Activated CD8-positive, alpha-beta T cell treated with anti-CD3 and anti-CD28 coated beads for 36 hours (primary cell): Measurements from ENCODE around the gene ZNF501. TPM values are rescaled to one million over a fixed set of nuclear protein-coding genes. Genes with fewer than 3 reads are reported as not detected.
A peak's percentile ranks its signal among the peaks of the same experiment; 100 is the strongest.

Source experiments
- ATAC-seq: fragments of 200-7000 bp; cut with Tn5 transposase; one replicate; pipeline ENCODE4 v1.10.0; 2021; ENCODE audit warnings: mild to moderate bottlenecking, moderate library complexity
- CTCF ChIA-PET: fragments of 350-600 bp; sonication (Branson Sonifier 250); formaldehyde crosslinking; loops from one replicate; lab custom pipeline; 2021; ENCODE audit warnings: antibody characterized with exemption; lab: Charles Lee
- POLR2A ChIA-PET: fragments of 350-600 bp; sonication (Branson Sonifier 250); formaldehyde crosslinking; loops from one replicate; lab custom pipeline; 2021; ENCODE audit warnings: antibody characterized with exemption; lab: Charles Lee
- DNase-seq: peaks from one replicate; pipeline ENCODE4 v3.0.0-alpha.2; 2020
- H3K27ac Mint-ChIP-seq: one replicate; pipeline ENCODE4 v1.8.0; 2021; ENCODE audit warnings: mild to moderate bottlenecking, mixed read lengths
- H3K27me3 Mint-ChIP-seq: one replicate; pipeline ENCODE4 v1.8.0; 2021; ENCODE audit warnings: mixed read lengths
- H3K36me3 Mint-ChIP-seq: one replicate; pipeline ENCODE4 v1.8.0; 2021; ENCODE audit warnings: low read depth, mixed read lengths
- H3K4me1 Mint-ChIP-seq: one replicate; pipeline ENCODE4 v1.8.0; 2021; ENCODE audit warnings: low read depth, mixed read lengths
- H3K4me3 Mint-ChIP-seq: one replicate; pipeline ENCODE4 v1.8.0; 2021; ENCODE audit warnings: mild to moderate bottlenecking, moderate library complexity, mixed read lengths
- H3K9me3 Mint-ChIP-seq: one replicate; pipeline ENCODE4 v1.8.0; 2021; ENCODE audit warnings: mixed read lengths
- CTCF ChIP-seq: fragments of 200-600 bp; IDR thresholded peaks from one replicate; pipeline ENCODE4 v1.8.0; 2022; ENCODE audit warnings: antibody characterized with exemption, mild to moderate bottlenecking
- intact Hi-C: fragments of 100-400 bp; cut with micrococcal nuclease; formaldehyde crosslinking; loops from one replicate; pipeline ENCODE4 v1.10.0; 2022
- total RNA-seq, 2 experiments: library from RNA; stranded (reverse); gene quantifications; one replicate each; pipeline ENCODE4 v1.2.3, GENCODE V29; 2021

ZNF501 gene
- total RNA-seq, 2 experiments from 2014 or later, result 2.7 to 3.2 TPM

GRCh38 chr3:44762690-44763089 lies 33.3 kb downstream of the ZNF501 start:
- Mint-ChIP-seq H3K4me1 (peaks cover 20% of the 10 kb centered on the region), H3K9me3 (peaks cover 17% of the 10 kb centered on the region), H3K4me3 (peak overlapping the region; percentile 96), H3K27ac (peak overlapping the region; percentile 92), H3K27me3 (no peaks in the 10 kb centered on the region), H3K36me3 (peaks cover 66% of the 10 kb centered on the region)
- intact Hi-C loops, result no loop called here
- TF ChIP-seq CTCF, result no peak
- CTCF ChIA-PET, result interaction anchor here (2.0 to 2.5 kb wide), 2 partner anchors 10 to 152 kb away, joined by 7 to 9 read pairs; no protein-coding TSS in a partner anchor
- POLR2A ChIA-PET, result interaction anchor here (0.6 to 2.5 kb wide), 11 partner anchors 8 to 702 kb away, joined by 3 to 10 read pairs (median 4); partner anchors contain the start of genes ZKSCAN7, ZNF501 and ZNF502
- DNase-seq (no peak), ATAC-seq (no peak)

GRCh38 chr3:44764248-44764647 lies 34.8 kb downstream of the ZNF501 start:
- no peak for TF ChIP-seq CTCF

DNA sequence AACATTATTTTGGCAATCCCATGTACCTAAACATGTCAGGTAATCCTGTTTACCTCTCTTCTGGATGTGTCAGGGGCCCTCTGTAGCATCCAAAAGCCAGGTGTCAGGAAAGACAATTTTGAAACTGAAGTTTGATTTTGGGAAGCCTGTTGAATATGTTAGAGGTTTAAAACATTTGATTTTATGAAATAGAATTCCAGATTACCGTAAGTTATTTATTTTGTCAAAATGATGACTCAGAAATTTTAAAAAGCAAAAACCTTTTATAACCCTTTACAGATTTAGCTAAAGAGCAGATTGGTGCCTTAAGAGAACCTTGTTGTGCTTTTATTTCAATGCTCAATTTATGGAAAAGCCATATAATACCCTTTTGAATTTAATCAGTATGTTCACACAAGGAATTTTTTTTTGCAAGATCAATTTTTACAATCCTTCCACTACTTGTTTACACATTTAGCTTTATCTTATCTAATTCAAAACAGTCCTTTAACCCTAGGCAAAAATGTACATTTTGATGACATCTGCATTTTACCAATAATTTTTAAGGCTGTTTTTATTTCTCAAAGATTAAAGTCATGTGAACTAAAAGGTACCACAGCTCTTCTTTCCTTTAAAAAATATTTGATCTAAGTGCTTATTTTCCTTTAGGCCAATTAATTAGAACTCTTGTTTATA lies 42.1 kb downstream of the ZNF501 start:
- DNase-seq, result no peak
- no peak for TF ChIP-seq CTCF
- Mint-ChIP-seq H3K4me1 (no peaks in the 10 kb centered on the region), H3K27ac (no peak overlapping the region), H3K27me3 (no peaks in the 10 kb centered on the region), H3K4me3 (no peak overlapping the region), H3K9me3 (peaks cover 24% of the 10 kb centered on the region), H3K36me3 (peaks cover 71% of the 10 kb centered on the region)
- POLR2A ChIA-PET, result no interaction called here
- CTCF ChIA-PET, result interaction anchor here (3.3 kb wide), 1 partner anchor 10 kb away, joined by 9 read pairs; the partner anchor contains the start of genes KIAA1143 and KIF15
- intact Hi-C loops, result no loop called here
- no peak for ATAC-seq

More at GRCh38 chr3:44764248-44764647, 34.8 kb downstream of the ZNF501 start:
- Mint-ChIP-seq H3K4me3 (no peak overlapping the region), H3K36me3 (peaks cover 64% of the 10 kb centered on the region), H3K4me1 (peaks cover 10% of the 10 kb centered on the region), H3K27me3 (no peaks in the 10 kb centered on the region), H3K27ac (no peak overlapping the region), H3K9me3 (peaks cover 6% of the 10 kb centered on the region)
- intact Hi-C loops, result no loop called here
- ChIA-PET POLR2A (no interaction called here), CTCF (no interaction called here)
- DNase-seq (no peak), ATAC-seq (no peak)

DNA sequence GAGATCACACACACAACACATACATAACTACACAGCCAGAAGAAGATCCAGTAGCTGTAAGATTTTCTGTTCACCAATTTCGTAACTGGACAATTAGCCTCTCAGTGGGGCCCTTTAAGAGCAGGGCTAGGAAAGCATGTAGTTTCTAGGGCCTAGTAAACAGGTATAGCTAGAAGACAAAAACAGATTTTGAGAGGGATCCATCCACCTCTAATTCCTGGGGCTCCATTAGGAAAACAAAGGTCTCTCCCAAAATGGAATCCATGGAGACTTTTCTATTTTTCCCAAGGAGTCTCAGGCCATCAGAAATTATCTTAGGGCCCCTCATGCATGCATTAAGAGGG lies 42.6 kb downstream of the ZNF501 start:
- ChIA-PET POLR2A (interaction anchor here (0.7 to 1.1 kb wide), 2 partner anchors 15 to 41 kb away, joined by 3 read pairs; no protein-coding TSS in a partner anchor), CTCF (interaction anchor here (3.3 kb wide), 1 partner anchor 10 kb away, joined by 9 read pairs; the partner anchor contains the start of genes KIAA1143 and KIF15)
- ATAC-seq (no peak), DNase-seq (no peak)
- TF ChIP-seq CTCF, result no peak
- H3K9me3 Mint-ChIP-seq, result peaks cover 24% of the 10 kb centered on the region
- H3K36me3 Mint-ChIP-seq, result peaks cover 71% of the 10 kb centered on the region
- intact Hi-C loops, result no loop called here
- no peak overlapping the region for H3K4me3 Mint-ChIP-seq
- H3K4me1 Mint-ChIP-seq, result no peaks in the 10 kb centered on the region
- no peak overlapping the region for H3K27ac Mint-ChIP-seq
- H3K27me3 Mint-ChIP-seq, result no peaks in the 10 kb centered on the region

DNA sequence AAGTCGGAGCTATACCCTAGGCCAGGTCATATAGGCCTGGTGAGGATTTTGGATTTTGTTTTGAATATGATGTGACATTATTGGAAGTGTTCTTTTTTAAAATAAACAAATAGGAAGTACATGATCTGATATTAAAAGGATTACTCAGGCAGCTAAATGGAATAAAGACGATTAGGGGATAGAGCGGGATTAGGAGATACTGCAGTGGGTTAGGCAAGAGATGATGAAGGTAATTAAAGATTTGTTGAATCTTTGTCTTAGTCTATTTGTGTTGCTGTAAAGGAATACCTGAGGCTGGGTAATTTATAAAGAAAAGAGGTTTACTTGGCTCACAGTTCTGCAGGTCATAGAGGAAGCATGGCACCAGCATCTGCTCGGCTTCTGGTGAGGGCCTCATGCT lies 53.5 kb downstream of the ZNF501 start:
- CTCF ChIA-PET, result no interaction called here
- peaks cover 40% of the 10 kb centered on the region for H3K36me3 Mint-ChIP-seq

More for the DNA sequence above, 53.5 kb downstream of the ZNF501 start:
- TF ChIP-seq CTCF, result no peak
- Mint-ChIP-seq H3K27ac (no peak overlapping the region), H3K27me3 (no peaks in the 10 kb centered on the region), H3K9me3 (no peaks in the 10 kb centered on the region), H3K4me3 (no peak overlapping the region), H3K4me1 (no peaks in the 10 kb centered on the region)
- intact Hi-C loops, result no loop called here
- DNase-seq (no peak), ATAC-seq (no peak)
- POLR2A ChIA-PET, result interaction anchor here (0.6 kb wide), 1 partner anchor 26 kb away, joined by 3 read pairs; no protein-coding TSS in a partner anchor
